ENCODE data around the gene CTPS2.
A peak's percentile ranks its signal among the peaks of the same experiment; 100 is the strongest.
"Not testable (repeated sequence)": the region's sequence is repeated elsewhere in the genome, so short reads cannot be mapped to it uniquely, and the experiment has no call there.

The CTPS2 gene

GRCh38 chrX:16653424-16653823, 59.0 kb downstream of the CTPS2 start:
- DNase-seq (ENCODE audit: low spot score) = no peak

GRCh38 chrX:16651391-16652024, 61.0 kb downstream of the CTPS2 start:
- DNase-seq (ENCODE audit: low spot score) = no peak

GRCh38 chrX:16649858-16650257, 62.6 kb downstream of the CTPS2 start, which contains the start of gene S100G:
Gene S100G, plus strand, starts transcription at chrX:16650158. Its CDS starts 849 bp downstream, at chrX:16651007.
- DNase-seq (ENCODE audit: low spot score) = no peak

GRCh38 chrX:16646366-16647138, 65.9 kb downstream of the CTPS2 start:
- DNase-seq (ENCODE audit: low spot score) = no peak

- no peak for DNase-seq (ENCODE audit: low spot score)
Observed at GRCh38 chrX:16643176-16643575, 69.3 kb downstream of the CTPS2 start.

GRCh38 chrX:16640823-16641222, 71.6 kb downstream of the CTPS2 start:
- no peak for DNase-seq (ENCODE audit: low spot score)

- DNase-seq (ENCODE audit: low spot score) = no peak
Observed at GRCh38 chrX:16639966-16640365, 72.5 kb downstream of the CTPS2 start.

GRCh38 chrX:16638533-16638932, 73.9 kb downstream of the CTPS2 start:
- no peak for DNase-seq (ENCODE audit: low spot score)

- DNase-seq (ENCODE audit: low spot score) = no peak
Observed at GRCh38 chrX:16635596-16635995, 76.9 kb downstream of the CTPS2 start.

GRCh38 chrX:16635040-16635439, 77.4 kb downstream of the CTPS2 start:
- no peak for DNase-seq (ENCODE audit: low spot score)

GRCh38 chrX:16633754-16634153, 78.7 kb downstream of the CTPS2 start:
- DNase-seq (ENCODE audit: low spot score) = no peak

- no peak for DNase-seq (ENCODE audit: low spot score)
Observed at GRCh38 chrX:16629909-16630308, 82.6 kb downstream of the CTPS2 start.

GRCh38 chrX:16628946-16629595, 83.4 kb downstream of the CTPS2 start:
- DNase-seq (ENCODE audit: low spot score) = peak; percentile 24

- not testable (repeated sequence) for DNase-seq (ENCODE audit: low spot score)
Observed at GRCh38 chrX:16628511-16628910, 84.0 kb downstream of the CTPS2 start.

GRCh38 chrX:16619024-16619423, 93.4 kb downstream of the CTPS2 start:
- no peak for DNase-seq (ENCODE audit: low spot score)

- no peak for DNase-seq (ENCODE audit: low spot score)
Observed at GRCh38 chrX:16618422-16618821, 94.0 kb downstream of the CTPS2 start.

- DNase-seq (ENCODE audit: low spot score) = no peak
Observed at GRCh38 chrX:16617382-16617781, 95.1 kb downstream of the CTPS2 start.

- peak; percentile 18 for DNase-seq (ENCODE audit: low spot score)
Observed at GRCh38 chrX:16612257-16612897, 100.1 kb downstream of the CTPS2 start.

GRCh38 chrX:16610654-16611053, 101.8 kb downstream of the CTPS2 start:
- DNase-seq (ENCODE audit: low spot score) = not testable (repeated sequence)

GRCh38 chrX:16610121-16610621, 102.3 kb downstream of the CTPS2 start:
- no peak for DNase-seq (ENCODE audit: low spot score)

GRCh38 chrX:16606142-16606720, 106.2 kb downstream of the CTPS2 start:
- DNase-seq (ENCODE audit: low spot score) = no peak

GRCh38 chrX:16604337-16604736, 108.1 kb downstream of the CTPS2 start:
- DNase-seq (ENCODE audit: low spot score) = no peak

Data from iPS-NIHi11 (cell line).